Measurements from ENCODE around the gene PGAP3.

PGAP3 gene

GRCh38 chr17:39694593-39694992, 6.7 kb upstream of the PGAP3 start:
- DNase-seq, result no peak

- no peak for DNase-seq
Observed at GRCh38 chr17:39688945-39689344, 1.1 kb upstream of the PGAP3 start.

GRCh38 chr17:39688475-39688835, 598 bp upstream of the PGAP3 start:
- no peak for DNase-seq

- DNase-seq, result no peak
Observed at GRCh38 chr17:39687101-39687545, 734 bp downstream of the PGAP3 start.

GRCh38 chr17:39684369-39685192, 3.3 kb downstream of the PGAP3 start:
- no peak for DNase-seq

GRCh38 chr17:39683295-39683939, 4.4 kb downstream of the PGAP3 start:
- no peak for DNase-seq

- DNase-seq, result no peak
Observed at GRCh38 chr17:39679521-39680192, 8.2 kb downstream of the PGAP3 start.

- no peak for DNase-seq
Observed at GRCh38 chr17:39678340-39679116, 9.3 kb downstream of the PGAP3 start.

- DNase-seq, result no peak
Observed at GRCh38 chr17:39677542-39678339, 10.1 kb downstream of the PGAP3 start.

GRCh38 chr17:39677072-39677471, 10.8 kb downstream of the PGAP3 start:
- no peak for DNase-seq

- no peak for DNase-seq
Observed at GRCh38 chr17:39676198-39676819, 11.5 kb downstream of the PGAP3 start.

GRCh38 chr17:39675390-39676082, 12.3 kb downstream of the PGAP3 start:
- DNase-seq, result no peak

GRCh38 chr17:39674702-39675389, 13.0 kb downstream of the PGAP3 start:
- DNase-seq, result no peak

- no peak for DNase-seq
Observed at GRCh38 chr17:39674179-39674578, 13.7 kb downstream of the PGAP3 start.

GRCh38 chr17:39673335-39674081, 14.3 kb downstream of the PGAP3 start:
- no peak for DNase-seq

- DNase-seq, result no peak
Observed at GRCh38 chr17:39672522-39673334, 15.1 kb downstream of the PGAP3 start.

GRCh38 chr17:39671651-39672521, 16.0 kb downstream of the PGAP3 start:
- DNase-seq, result no peak

GRCh38 chr17:39670746-39671145, 17.1 kb downstream of the PGAP3 start:
- DNase-seq, result no peak

Data from amniotic stem cell (primary cell).